H1 (cell line): Measurements from ENCODE around the gene RAB8B. TPM values are rescaled to one million over a fixed set of nuclear protein-coding genes. Genes with fewer than 3 reads are reported as not detected.
A peak's percentile ranks its signal among the peaks of the same experiment; 100 is the strongest.

Experiments used
- CTCF ChIA-PET: fragments of 300-600 bp; sonication (Branson Sonifier 250); formaldehyde crosslinking; loops from one replicate; lab custom pipeline; 2021; ENCODE audit not compliant: partially characterized antibody; lab: Charles Lee
- POLR2A ChIA-PET: fragments of 300-600 bp; sonication (Branson Sonifier 250); formaldehyde crosslinking; loops from one replicate; lab custom pipeline; 2021; ENCODE audit warnings: inconsistent platforms; ENCODE audit not compliant: partially characterized antibody; lab: Charles Lee
- DNase-seq, 2 experiments: peaks; one replicate each; pipeline versions ENCODE4 v3.0.0 to v3.0.0-alpha.2; 2010 to 2022; ENCODE audit warnings: low spot score in 2 of 2, low read depth in 1 of 2, mixed read lengths in 1 of 2
- FAIRE-seq: peaks from 2 replicates; lab custom pipeline; 2011; peaks lifted over from hg19 to GRCh38; lab: Jason Lieb, UNC
- H2AFZ ChIP-seq: 2 replicates; pipeline ENCODE4 v1.8.1; 2012; ENCODE audit warnings: low read length, inconsistent platforms
- H2AK5ac ChIP-seq: 2 replicates; pipeline ENCODE4 v1.6.1; 2013; ENCODE audit warnings: low read depth, low read length
- H2BK120ac ChIP-seq: replicated peaks from 2 replicates; pipeline ENCODE3; 2013; ENCODE audit warnings: low read depth, low read length, inconsistent platforms
- H2BK12ac ChIP-seq: 2 replicates; pipeline ENCODE4 v1.6.1; 2013; ENCODE audit warnings: low read depth, low read length
- H2BK15ac ChIP-seq: 2 replicates; pipeline ENCODE4 v1.6.1; 2013; ENCODE audit warnings: low read length
- H2BK20ac ChIP-seq: 2 replicates; pipeline ENCODE4 v1.6.1; 2013; ENCODE audit warnings: low read length
- H2BK5ac ChIP-seq: 2 replicates; pipeline ENCODE4 v1.6.1; 2013; ENCODE audit warnings: low read depth, low read length
- H3K14ac ChIP-seq: 2 replicates; pipeline ENCODE4 v1.6.1; 2013; ENCODE audit warnings: inconsistent platforms; ENCODE audit not compliant: insufficient read length
- H3K18ac ChIP-seq: 2 replicates; pipeline ENCODE4 v1.6.1; 2013; ENCODE audit warnings: low read length; ENCODE audit errors: extremely low read depth
- H3K23ac ChIP-seq: 2 replicates; pipeline ENCODE4 v1.6.1; 2013; ENCODE audit warnings: inconsistent platforms; ENCODE audit not compliant: insufficient read length
- H3K23me2 ChIP-seq: 2 replicates; pipeline ENCODE4 v1.6.1; 2013; ENCODE audit warnings: low read depth, low read length
- H3K27ac ChIP-seq: 2 replicates; pipeline ENCODE4 v1.6.1; 2011; ENCODE audit warnings: low read depth, low read length, inconsistent platforms
- H3K27me3 ChIP-seq, 4 experiments: replicated peaks in 1 of 4; 1 replicate in 1 of 4; 2 replicates in 3 of 4; pipeline versions ENCODE4 v1.6.1 to v1.8.1; 2011 to 2013; ENCODE audit warnings: low read length in 3 of 4, mild to moderate bottlenecking in 3 of 4, inconsistent platforms in 2 of 4, mixed read lengths in 2 of 4, moderate library complexity in 1 of 4; ENCODE audit not compliant: control insufficient read depth in 3 of 4, insufficient read depth in 3 of 4; ENCODE audit errors: extremely low read depth in 1 of 4
- H3K36me3 ChIP-seq, 4 experiments: 2 replicates each; pipeline versions ENCODE4 v1.6.1 to v1.8.1; 2011 to 2013; ENCODE audit warnings: mild to moderate bottlenecking in 4 of 4, low read length in 3 of 4, moderate library complexity in 2 of 4, control low read depth in 1 of 4, inconsistent platforms in 1 of 4; ENCODE audit not compliant: insufficient read depth in 4 of 4, control insufficient read depth in 2 of 4
- H3K4ac ChIP-seq: replicated peaks from 2 replicates; pipeline ENCODE3; 2013; ENCODE audit warnings: low read length, low read depth, mixed read lengths, inconsistent platforms; ENCODE audit not compliant: insufficient read length
- H3K4me1 ChIP-seq, 4 experiments: replicated peaks in 1 of 4; 1 replicate in 1 of 4; 2 replicates in 3 of 4; pipeline versions ENCODE4 v1.6.1 to v1.8.1; 2011 to 2013; ENCODE audit warnings: low read length in 3 of 4, inconsistent platforms in 2 of 4, mixed read lengths in 1 of 4; ENCODE audit not compliant: insufficient read depth in 4 of 4, control insufficient read depth in 3 of 4
- H3K4me2 ChIP-seq, 2 experiments: 2 replicates each; pipeline versions ENCODE4 v1.6.1 to v1.8.1; 2011 to 2013; ENCODE audit warnings: low read depth in 2 of 2, low read length in 2 of 2, control low read depth in 1 of 2, inconsistent platforms in 1 of 2, mild to moderate bottlenecking in 1 of 2; ENCODE audit not compliant: insufficient read depth in 1 of 2
- H3K4me3 ChIP-seq, 4 experiments: fragments of 200-600, 300-600 bp in 1 of 4; sonication (generic), shearing (Covaris generic), sonication (Bioruptor Twin) in 1 of 4; 2 replicates each; pipeline versions ENCODE4 v1.5.1 to v1.8.1; 2011 to 2016; ENCODE audit warnings: low read length in 4 of 4, low read depth in 3 of 4, control low read depth in 2 of 4, inconsistent platforms in 2 of 4, mild to moderate bottlenecking in 2 of 4, mixed read lengths in 1 of 4, moderate library complexity in 1 of 4; ENCODE audit not compliant: insufficient read depth in 2 of 4; ENCODE audit errors: extremely low read depth in 1 of 4
- H3K56ac ChIP-seq: replicated peaks from 2 replicates; pipeline ENCODE3; 2013; ENCODE audit warnings: low read depth, mild to moderate bottlenecking, mixed read lengths, low read length, inconsistent platforms; ENCODE audit not compliant: insufficient read length
- H3K79me1 ChIP-seq: 2 replicates; pipeline ENCODE4 v1.6.1; 2013; ENCODE audit warnings: low read depth, low read length, control low read depth
- H3K79me2 ChIP-seq, 2 experiments: 2 replicates each; pipeline versions ENCODE4 v1.6.1 to v1.8.1; 2012 to 2013; ENCODE audit warnings: low read length in 2 of 2, mild to moderate bottlenecking in 2 of 2, inconsistent platforms in 1 of 2; ENCODE audit not compliant: insufficient read depth in 2 of 2, control insufficient read depth in 1 of 2
- H3K9ac ChIP-seq, 4 experiments: replicated peaks in 1 of 4; 1 replicate in 1 of 4; 2 replicates in 3 of 4; pipeline versions ENCODE4 v1.6.1 to v1.8.1; 2011 to 2013; ENCODE audit warnings: low read depth in 3 of 4, low read length in 3 of 4, control low read depth in 2 of 4, mild to moderate bottlenecking in 2 of 4, moderate library complexity in 2 of 4, inconsistent platforms in 1 of 4; ENCODE audit errors: extremely low read depth in 1 of 4
- H3K9me3 ChIP-seq, 2 experiments: 2 replicates each; pipeline versions ENCODE4 v1.6.1 to v1.8.1; 2012 to 2013; ENCODE audit warnings: mild to moderate bottlenecking in 2 of 2, moderate library complexity in 2 of 2, control low read depth in 1 of 2, inconsistent platforms in 1 of 2, low read depth in 1 of 2, low read length in 1 of 2, mixed read lengths in 1 of 2; ENCODE audit not compliant: insufficient read depth in 2 of 2
- H4K20me1 ChIP-seq, 2 experiments: replicated peaks in 1 of 2; 2 replicates each; pipeline versions ENCODE3 to v1.8.1; 2011 to 2013; ENCODE audit warnings: inconsistent platforms in 2 of 2, low read length in 2 of 2, mild to moderate bottlenecking in 1 of 2; ENCODE audit not compliant: insufficient read depth in 2 of 2, control insufficient read depth in 1 of 2
- H4K5ac ChIP-seq: 2 replicates; pipeline ENCODE4 v1.6.1; 2013; ENCODE audit warnings: low read length, low read depth, mixed read lengths, inconsistent platforms; ENCODE audit not compliant: insufficient read length
- H4K8ac ChIP-seq: 2 replicates; pipeline ENCODE4 v1.8.0; 2013; ENCODE audit warnings: mild to moderate bottlenecking, moderate library complexity, low read length, inconsistent platforms; ENCODE audit not compliant: insufficient read depth; ENCODE audit errors: extremely low read depth
- H4K91ac ChIP-seq: replicated peaks from 2 replicates; pipeline ENCODE3; 2013; ENCODE audit warnings: low read length, mixed read lengths, inconsistent platforms; ENCODE audit not compliant: insufficient read length
- CEBPB ChIP-seq: IDR thresholded peaks from 2 replicates; pipeline ENCODE4 v1.6.1; 2012; ENCODE audit warnings: low read depth, low read length
- CREB1 ChIP-seq: IDR thresholded peaks from 2 replicates; pipeline ENCODE4 v1.6.1; 2012; ENCODE audit warnings: inconsistent platforms
- JUN ChIP-seq: IDR thresholded peaks from 2 replicates; pipeline ENCODE4 v1.6.1; 2011; ENCODE audit warnings: low read depth, mild to moderate bottlenecking, improper control_type of control experiment, low read length
- WGBS, 2 experiments: shearing (Covaris generic) in 1 of 2; methylation state at CpG; one replicate each; pipeline versions ENCODE4 v1.1.6 to v1.1.7; 2013 to 2015; ENCODE audit warnings: low lambda C conversion rate in 2 of 2, mixed read lengths in 2 of 2, inconsistent platforms in 1 of 2, low coverage in 1 of 2, missing lambda C conversion rate in 1 of 2; ENCODE audit not compliant: insufficient replicate concordance in 2 of 2, insufficient coverage in 1 of 2, insufficient read length in 1 of 2; ENCODE audit errors: extremely low coverage in 1 of 2, missing lambda C conversion rate in 1 of 2; 5-methylcytosine and 5-hydroxymethylcytosine counted together
- polyA plus RNA-seq, 7 experiments: library from polyadenylated mRNA; depleted of rRNA in 3 of 7; stranded (reverse) in 5 of 7; unstranded in 2 of 7; fragments of >200 nt in 5 of 7; fragments of 200-250 nt in 2 of 7; gene quantifications; 1 replicate in 5 of 7; 2 replicates in 1 of 7; 4 replicates in 1 of 7; pipeline versions ENCODE4 v1.2.1 to v1.2.3, GENCODE V29; 2011 to 2013; ENCODE audit warnings: missing spikeins in 2 of 7, mixed read lengths in 2 of 7
- total RNA-seq: library from RNA; stranded (reverse); fragmentation: NEBNext Ultra II Directional; extraction: Animal tissue kit (Norgen Biotek cat#: 25700); gene quantifications from 2 replicates; pipeline ENCODE4 v1.2.1, GENCODE V29; 2021

The RAB8B gene
- total and polyA plus RNA-seq, 2 of the 8 experiments (the other 6 are each of a cell fraction or from before 2014, with no cell fraction given) = 9.5 to 47.8 TPM

GRCh38 chr15:63232943-63233342 lies 43.5 kb downstream of the RAB8B start:
- no peaks in the 10 kb centered on the region for H3K23me2 ChIP-seq
- H3K9me3 ChIP-seq = no peaks in the 10 kb centered on the region
- H2BK5ac ChIP-seq = no peak overlapping the region
- H4K5ac ChIP-seq = no peak overlapping the region
- no peak overlapping the region for H2BK15ac ChIP-seq
- H3K9ac ChIP-seq = no peak overlapping the region
- H3K27me3 ChIP-seq = no peaks in the 10 kb centered on the region
- no peak for DNase-seq
- WGBS, 2 experiments = 92% methylated on average over 5 of the region's 5 CpGs; no CpG with 5 or more reads in 1 of the 2 experiments
- peaks cover 0 to 12% of the 10 kb centered on the region in 2 experiments; a peak in 2 of 4 replicates for H3K79me2 ChIP-seq
- no peak overlapping the region for H3K27ac ChIP-seq
- no peak for FAIRE-seq
- no peaks in the 10 kb centered on the region for H3K4me1 ChIP-seq
- no peak overlapping the region for H2AK5ac ChIP-seq
- no peak overlapping the region for H3K4ac ChIP-seq
- no peak overlapping the region for H3K4me3 ChIP-seq
- no peaks in the 10 kb centered on the region for H3K79me1 ChIP-seq
- no peak overlapping the region for H2BK120ac ChIP-seq
- H2AFZ ChIP-seq = no peak overlapping the region
- H2BK12ac ChIP-seq = no peak overlapping the region
- no peaks in the 10 kb centered on the region for H3K36me3 ChIP-seq
- no peak overlapping the region for H4K8ac ChIP-seq
- POLR2A ChIA-PET = no interaction called here
- no peak overlapping the region for H4K91ac ChIP-seq
- H4K20me1 ChIP-seq = no peaks in the 10 kb centered on the region
- CTCF ChIA-PET = interaction anchor here (0.6 to 2.1 kb wide), 4 partner anchors 11 to 200 kb away, joined by 3 to 5 read pairs (median 4); no protein-coding TSS in a partner anchor
- H3K4me2 ChIP-seq = no peak overlapping the region
- H3K18ac ChIP-seq = no peak overlapping the region
- H3K14ac ChIP-seq = no peak overlapping the region
- no peak for TF ChIP-seq JUN
- no peak for TF ChIP-seq CREB1
- peak; percentile 48; the same call in 1 of the 2 replicates for TF ChIP-seq CEBPB
- H3K23ac ChIP-seq = no peak overlapping the region
- H2BK20ac ChIP-seq = no peak overlapping the region
- H3K56ac ChIP-seq = no peak overlapping the region
